ENCODE results near the gene HNRNPM. TPM values are rescaled to one million over a fixed set of nuclear protein-coding genes. Genes with fewer than 3 reads are reported as not detected.

HNRNPM gene
- total and polyA plus RNA-seq, 2 experiments from 2014 or later: 69.3 to 159 TPM

DNA sequence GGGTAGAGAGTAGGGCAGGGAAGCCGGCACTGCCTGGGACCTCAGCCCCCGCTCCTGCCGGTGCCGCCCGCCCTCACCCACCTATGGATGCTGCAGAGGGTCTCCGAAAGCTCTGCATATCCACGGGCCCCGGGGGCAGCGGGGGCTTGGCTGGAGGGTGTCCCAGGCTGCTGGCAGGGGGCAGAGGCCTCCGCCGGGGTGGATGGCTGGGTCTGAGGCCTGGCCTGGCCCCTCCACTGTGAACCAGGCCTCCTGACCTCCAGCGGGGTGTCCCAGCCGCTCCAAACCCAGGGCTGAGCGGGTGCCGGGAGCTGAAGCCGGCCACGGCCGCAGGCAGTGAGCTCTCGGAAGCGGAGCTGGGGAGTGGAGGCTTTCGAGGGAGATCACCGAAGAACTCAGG is 53.5 kb downstream of the HNRNPM start:
- 98% methylated on average over 20 of the region's 22 CpGs for WGBS (ENCODE audit: low lambda C conversion rate, missing lambda C conversion rate)

GRCh38 chr19:8499048-8499833 is 54.5 kb downstream of the HNRNPM start:
- H4K20me1 ChIP-seq (ENCODE audit: insufficient read depth, poor library complexity, severe bottlenecking): no peaks in the 10 kb centered on the region
- no peaks in the 10 kb centered on the region for H3K9me2 ChIP-seq (replicated peaks; ENCODE audit: insufficient read depth)
- no peaks in the 10 kb centered on the region for H3K9me3 ChIP-seq (ENCODE audit: low read depth)
- H3K27ac ChIP-seq: no peak overlapping the region
- no peak overlapping the region for H3K4me2 ChIP-seq
- TF ChIP-seq EZH2 (IDR thresholded peaks at IDR 0.05; ENCODE audit: borderline replicate concordance) (no peak), EZH2phosphoT487 (IDR thresholded peaks at IDR 0.05; ENCODE audit: low read depth, severe bottlenecking, unreplicated experiment) (no peak)
- TF ChIP-seq, protein P1, sequence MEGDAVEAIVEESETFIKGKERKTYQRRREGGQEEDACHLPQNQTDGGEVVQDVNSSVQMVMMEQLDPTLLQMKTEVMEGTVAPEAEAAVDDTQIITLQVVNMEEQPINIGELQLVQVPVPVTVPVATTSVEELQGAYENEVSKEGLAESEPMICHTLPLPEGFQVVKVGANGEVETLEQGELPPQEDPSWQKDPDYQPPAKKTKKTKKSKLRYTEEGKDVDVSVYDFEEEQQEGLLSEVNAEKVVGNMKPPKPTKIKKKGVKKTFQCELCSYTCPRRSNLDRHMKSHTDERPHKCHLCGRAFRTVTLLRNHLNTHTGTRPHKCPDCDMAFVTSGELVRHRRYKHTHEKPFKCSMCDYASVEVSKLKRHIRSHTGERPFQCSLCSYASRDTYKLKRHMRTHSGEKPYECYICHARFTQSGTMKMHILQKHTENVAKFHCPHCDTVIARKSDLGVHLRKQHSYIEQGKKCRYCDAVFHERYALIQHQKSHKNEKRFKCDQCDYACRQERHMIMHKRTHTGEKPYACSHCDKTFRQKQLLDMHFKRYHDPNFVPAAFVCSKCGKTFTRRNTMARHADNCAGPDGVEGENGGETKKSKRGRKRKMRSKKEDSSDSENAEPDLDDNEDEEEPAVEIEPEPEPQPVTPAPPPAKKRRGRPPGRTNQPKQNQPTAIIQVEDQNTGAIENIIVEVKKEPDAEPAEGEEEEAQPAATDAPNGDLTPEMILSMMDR (IDR thresholded peaks at IDR 0.05; ENCODE audit: poor library complexity): no peak
- H3K4me1 ChIP-seq (ENCODE audit: insufficient read depth): no peaks in the 10 kb centered on the region
- 92% methylated on average over 41 of the region's 41 CpGs for WGBS (ENCODE audit: low lambda C conversion rate, missing lambda C conversion rate)
- no peaks in the 10 kb centered on the region for H3K36me3 ChIP-seq (replicated peaks; ENCODE audit: insufficient read depth, low read depth)
- no peaks in the 10 kb centered on the region for H3K79me2 ChIP-seq
- DNase-seq (ENCODE audit: low spot score): no peak
- no peak overlapping the region for H3K4me3 ChIP-seq
- no peak overlapping the region for H2AFZ ChIP-seq
- H3K27me3 ChIP-seq: no peaks in the 10 kb centered on the region

More for the DNA sequence above, 53.5 kb downstream of the HNRNPM start:
- Histone ChIP-seq H3K4me1 (ENCODE audit: insufficient read depth) (no peaks in the 10 kb centered on the region), H3K4me2 (no peak overlapping the region), H4K20me1 (ENCODE audit: insufficient read depth, poor library complexity, severe bottlenecking) (no peaks in the 10 kb centered on the region), H2AFZ (no peak overlapping the region), H3K27me3 (no peaks in the 10 kb centered on the region), H3K9me2 (replicated peaks; ENCODE audit: insufficient read depth) (no peaks in the 10 kb centered on the region), H3K27ac (no peak overlapping the region), H3K4me3 (no peak overlapping the region), H3K36me3 (replicated peaks; ENCODE audit: insufficient read depth, low read depth) (no peaks in the 10 kb centered on the region), H3K79me2 (no peaks in the 10 kb centered on the region), H3K9me3 (ENCODE audit: low read depth) (no peaks in the 10 kb centered on the region)
- no peak for DNase-seq (ENCODE audit: low spot score)
- TF ChIP-seq EZH2phosphoT487 (IDR thresholded peaks at IDR 0.05; ENCODE audit: low read depth, severe bottlenecking, unreplicated experiment) (no peak), EZH2 (IDR thresholded peaks at IDR 0.05; ENCODE audit: borderline replicate concordance) (no peak)
- TF ChIP-seq, protein P1 (IDR thresholded peaks at IDR 0.05; ENCODE audit: poor library complexity): no peak

DNA sequence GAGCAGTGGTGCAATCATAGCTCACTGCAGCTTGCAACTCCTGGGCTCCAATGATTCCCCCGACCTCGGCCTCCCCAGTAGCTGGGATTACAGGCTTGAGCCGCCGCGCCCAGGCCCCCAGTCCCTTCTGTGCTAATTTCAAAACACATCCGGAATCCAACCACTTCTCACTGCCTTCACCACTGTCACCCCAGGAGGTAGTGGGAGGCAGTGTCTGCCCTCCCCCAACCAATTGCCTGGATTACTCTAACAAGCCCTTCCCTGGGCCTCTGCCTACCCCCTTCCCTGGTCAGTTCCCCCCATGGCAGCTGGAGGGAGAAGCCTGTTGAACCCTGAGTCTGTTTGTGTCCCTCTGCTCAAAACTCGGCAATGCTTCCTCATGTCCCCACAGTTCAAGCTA is 55.4 kb downstream of the HNRNPM start:
- TF ChIP-seq, protein P1 (IDR thresholded peaks at IDR 0.05; ENCODE audit: poor library complexity): no peak
- TF ChIP-seq EZH2 (IDR thresholded peaks at IDR 0.05; ENCODE audit: borderline replicate concordance): no peak
- TF ChIP-seq EZH2phosphoT487 (IDR thresholded peaks at IDR 0.05; ENCODE audit: low read depth, severe bottlenecking, unreplicated experiment): no peak
- H3K79me2 ChIP-seq: no peaks in the 10 kb centered on the region
- no peak overlapping the region for H3K4me2 ChIP-seq
- H3K4me1 ChIP-seq (ENCODE audit: insufficient read depth): no peaks in the 10 kb centered on the region
- no peak for DNase-seq (ENCODE audit: low spot score)
- no peak overlapping the region for H3K27ac ChIP-seq
- H3K4me3 ChIP-seq: no peak overlapping the region
- no peaks in the 10 kb centered on the region for H3K9me3 ChIP-seq (ENCODE audit: low read depth)
- H4K20me1 ChIP-seq (ENCODE audit: insufficient read depth, poor library complexity, severe bottlenecking): no peaks in the 10 kb centered on the region
- H3K27me3 ChIP-seq: no peaks in the 10 kb centered on the region
- no peak overlapping the region for H2AFZ ChIP-seq
- H3K9me2 ChIP-seq (replicated peaks; ENCODE audit: insufficient read depth): no peaks in the 10 kb centered on the region
- H3K36me3 ChIP-seq (replicated peaks; ENCODE audit: insufficient read depth, low read depth): no peaks in the 10 kb centered on the region
- WGBS (ENCODE audit: low lambda C conversion rate, missing lambda C conversion rate): 75% methylated on average over 7 of the region's 7 CpGs

Data from hepatocyte (in vitro differentiated cells).